H7 (cell line): ENCODE data around the gene GLRA2. TPM values are rescaled to one million over a fixed set of nuclear protein-coding genes. Genes with fewer than 3 reads are reported as not detected.
"Not testable (repeated sequence)": the region's sequence is repeated elsewhere in the genome, so short reads cannot be mapped to it uniquely, and the experiment has no call there.

ENCODE experiments used
- DNase-seq: peaks from one replicate; pipeline ENCODE4 v3.0.0; 2012
- H3K27me3 ChIP-seq: 2 replicates; pipeline ENCODE4 v1.6.0; 2011; ENCODE audit warnings: mild to moderate bottlenecking, low read length; ENCODE audit not compliant: control insufficient read depth, insufficient read depth
- H3K36me3 ChIP-seq: replicated peaks from 2 replicates; pipeline ENCODE4 v1.5.1; 2011; ENCODE audit warnings: low read length; ENCODE audit not compliant: control insufficient read depth, insufficient read depth
- H3K4me3 ChIP-seq: 2 replicates; pipeline ENCODE4 v1.5.1; 2011; ENCODE audit warnings: low read depth, mild to moderate bottlenecking, control low read depth, low read length, moderate library complexity; ENCODE audit not compliant: insufficient read depth
- total RNA-seq: library from RNA; depleted of rRNA; stranded (reverse); fragments of >200 nt; shearing (Covaris generic); gene quantifications from 2 replicates; pipeline ENCODE4 v1.2.3, GENCODE V29; 2014

GLRA2 gene
- total RNA-seq, 1 experiment from 2014 or later = not detected

DNA sequence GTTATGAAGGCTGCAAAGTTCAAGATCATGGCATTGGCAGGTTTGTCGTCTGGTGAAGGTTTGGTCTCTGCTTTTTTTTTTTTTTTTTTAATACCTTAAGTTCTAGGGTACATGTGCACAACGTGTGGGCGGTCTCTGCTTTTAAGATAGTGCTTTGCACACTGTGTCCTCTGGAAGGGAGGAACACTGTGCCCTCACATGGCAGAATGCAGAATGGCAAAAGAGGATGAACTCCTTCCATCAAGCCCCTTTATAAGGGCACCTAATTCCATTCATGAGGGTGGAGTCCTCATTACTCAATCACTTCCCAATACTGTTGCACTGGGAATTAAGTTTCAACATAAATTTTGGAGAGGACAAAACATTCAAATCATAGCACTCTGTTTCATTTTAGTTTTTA is 101.4 kb downstream of the GLRA2 start:
- H3K27me3 ChIP-seq = no peaks in the 10 kb centered on the region
- DNase-seq = no peak
- no peaks in the 10 kb centered on the region for H3K36me3 ChIP-seq
- H3K4me3 ChIP-seq = no peak overlapping the region

GRCh38 chrX:14641681-14642655 is 112.6 kb downstream of the GLRA2 start:
- Histone ChIP-seq H3K4me3 (no peak overlapping the region), H3K36me3 (no peaks in the 10 kb centered on the region), H3K27me3 (no peaks in the 10 kb centered on the region)
- no peak for DNase-seq

DNA sequence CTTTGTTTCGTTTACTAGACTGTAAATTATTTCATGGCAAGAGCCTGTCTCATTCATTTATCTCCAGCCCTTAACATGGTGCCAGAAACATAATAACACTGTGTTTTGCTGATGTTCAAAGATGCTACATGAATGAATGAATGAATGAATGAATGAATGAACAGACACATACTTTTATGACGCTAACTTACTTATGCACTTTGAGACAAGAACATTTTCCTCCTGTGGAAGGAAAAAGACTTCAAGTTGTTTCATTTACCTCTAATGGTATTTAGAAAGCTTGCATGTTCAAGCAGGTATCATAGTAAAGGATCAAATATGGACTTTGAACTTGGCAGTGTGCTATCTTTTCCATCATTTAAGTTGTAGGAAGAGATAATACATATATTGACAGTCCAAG is 131.6 kb downstream of the GLRA2 start:
- Histone ChIP-seq H3K36me3 (no peaks in the 10 kb centered on the region), H3K4me3 (no peak overlapping the region), H3K27me3 (no peaks in the 10 kb centered on the region)
- no peak for DNase-seq

DNA sequence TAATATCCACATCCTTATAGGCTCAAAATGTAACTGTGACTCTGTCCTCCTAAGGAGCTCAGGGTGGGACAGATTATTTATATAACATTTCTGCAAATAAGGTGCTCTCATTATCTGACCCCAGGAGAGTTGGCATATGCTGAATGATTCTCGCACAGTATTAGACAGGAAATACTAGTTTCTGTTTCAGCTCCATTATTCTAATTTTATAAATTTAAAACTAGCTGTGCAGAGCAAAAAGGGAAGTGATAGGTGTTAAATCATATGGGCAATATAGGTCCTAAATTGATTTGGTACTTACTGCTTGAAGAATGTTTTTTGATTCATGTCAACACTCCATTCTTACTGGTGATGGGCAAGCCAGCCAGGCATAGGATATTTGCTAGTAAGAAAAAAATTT is 141.5 kb downstream of the GLRA2 start:
- Histone ChIP-seq H3K27me3 (no peaks in the 10 kb centered on the region), H3K4me3 (no peak overlapping the region), H3K36me3 (no peaks in the 10 kb centered on the region)
- no peak for DNase-seq

- no peak for DNase-seq
- Histone ChIP-seq H3K4me3 (no peak overlapping the region), H3K27me3 (no peaks in the 10 kb centered on the region), H3K36me3 (no peaks in the 10 kb centered on the region)
These were observed 143.4 kb downstream of the GLRA2 start for GRCh38 chrX:14672611-14673172.

GRCh38 chrX:14673236-14673635 is 143.9 kb downstream of the GLRA2 start:
- no peak for DNase-seq
- Histone ChIP-seq H3K36me3 (no peaks in the 10 kb centered on the region), H3K27me3 (no peaks in the 10 kb centered on the region), H3K4me3 (no peak overlapping the region)

DNA sequence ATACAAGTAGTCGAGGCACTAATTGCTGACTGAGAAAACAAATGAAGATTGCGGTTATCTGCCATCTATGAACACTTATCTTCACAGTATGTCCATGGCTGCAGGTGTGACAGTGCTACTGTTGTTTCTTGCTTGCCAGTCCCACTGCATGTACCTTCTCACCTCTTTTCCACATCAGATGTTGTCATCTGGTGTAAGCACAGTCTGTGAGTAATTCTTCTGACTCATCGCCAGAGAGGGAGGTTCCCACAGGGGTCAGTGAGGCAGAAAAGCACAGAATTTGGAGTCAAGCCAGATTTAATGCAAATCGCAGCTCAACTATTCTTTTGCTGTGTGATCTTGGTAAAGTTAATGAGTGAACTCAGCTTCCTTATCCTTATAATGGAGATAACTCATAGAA is 144.4 kb downstream of the GLRA2 start:
- H3K36me3 ChIP-seq = no peaks in the 10 kb centered on the region
- no peak overlapping the region for H3K4me3 ChIP-seq
- DNase-seq = no peak
- no peaks in the 10 kb centered on the region for H3K27me3 ChIP-seq

DNA sequence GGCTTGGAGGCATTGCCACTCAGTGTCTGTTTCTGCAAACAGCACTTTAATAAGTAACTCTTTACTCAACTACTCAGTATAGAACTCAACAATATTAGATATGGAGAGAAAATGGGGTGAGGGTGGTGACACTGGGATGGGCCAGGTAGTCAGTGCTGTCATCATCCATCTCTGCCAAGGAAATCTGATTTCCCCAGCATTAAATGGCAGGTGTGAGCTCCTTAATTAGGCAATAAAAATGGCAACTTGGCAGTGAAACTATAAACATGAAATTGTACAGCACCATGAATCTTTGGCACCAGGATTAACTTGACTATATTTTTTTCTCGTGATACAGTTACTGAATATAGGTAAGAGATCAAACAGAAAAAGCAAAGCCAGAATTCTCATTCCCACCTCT is 146.2 kb downstream of the GLRA2 start:
- no peak for DNase-seq

GRCh38 chrX:14676431-14676830 is 147.1 kb downstream of the GLRA2 start:
- DNase-seq = no peak
- H3K36me3 ChIP-seq = no peaks in the 10 kb centered on the region
- no peaks in the 10 kb centered on the region for H3K27me3 ChIP-seq
- no peak overlapping the region for H3K4me3 ChIP-seq

More for the DNA sequence above, 146.2 kb downstream of the GLRA2 start:
- H3K27me3 ChIP-seq = no peaks in the 10 kb centered on the region
- no peaks in the 10 kb centered on the region for H3K36me3 ChIP-seq
- H3K4me3 ChIP-seq = no peak overlapping the region

DNA sequence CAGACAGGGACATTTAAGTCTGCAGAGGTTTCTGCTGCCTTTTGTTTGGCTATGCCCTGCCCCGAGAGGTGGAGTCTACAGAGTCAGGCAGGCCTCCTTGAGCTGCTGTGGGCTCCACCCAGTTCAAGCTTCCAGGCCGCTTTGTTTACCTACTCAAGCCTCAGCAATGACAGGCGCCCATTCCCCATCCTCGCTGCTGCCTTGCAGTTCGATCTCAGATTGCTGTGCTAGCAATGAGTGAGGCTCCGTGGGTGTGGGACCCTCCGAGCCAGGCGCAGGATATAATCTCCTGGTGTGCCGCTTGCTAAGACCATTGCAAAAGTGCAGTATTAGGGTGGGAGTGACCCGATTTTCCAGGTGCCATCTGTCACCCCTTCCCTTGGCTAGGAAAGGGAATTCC is 159.0 kb downstream of the GLRA2 start:
- H3K36me3 ChIP-seq, H3K27me3 ChIP-seq, H3K4me3 ChIP-seq, DNase-seq: not testable (repeated sequence)

DNA sequence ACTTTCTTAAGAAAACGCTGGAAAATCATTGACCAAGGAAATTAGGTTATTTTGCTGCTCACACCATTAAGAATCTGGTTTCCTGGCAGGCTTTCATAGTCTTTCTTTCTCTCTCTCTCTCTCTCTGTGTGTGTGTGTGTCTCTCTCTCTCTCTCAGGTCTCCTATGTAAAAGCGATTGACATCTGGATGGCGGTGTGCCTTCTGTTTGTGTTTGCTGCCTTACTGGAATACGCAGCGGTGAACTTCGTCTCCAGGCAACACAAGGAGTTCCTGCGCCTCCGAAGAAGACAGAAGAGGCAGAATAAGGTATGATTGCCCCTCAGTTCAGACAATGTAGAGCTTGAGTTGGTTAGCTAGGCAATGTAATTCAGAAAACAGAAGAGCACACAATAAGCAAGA is 161.2 kb downstream of the GLRA2 start:
- DNase-seq = no peak
- Histone ChIP-seq H3K4me3 (no peak overlapping the region), H3K27me3 (no peaks in the 10 kb centered on the region), H3K36me3 (no peaks in the 10 kb centered on the region)

DNA sequence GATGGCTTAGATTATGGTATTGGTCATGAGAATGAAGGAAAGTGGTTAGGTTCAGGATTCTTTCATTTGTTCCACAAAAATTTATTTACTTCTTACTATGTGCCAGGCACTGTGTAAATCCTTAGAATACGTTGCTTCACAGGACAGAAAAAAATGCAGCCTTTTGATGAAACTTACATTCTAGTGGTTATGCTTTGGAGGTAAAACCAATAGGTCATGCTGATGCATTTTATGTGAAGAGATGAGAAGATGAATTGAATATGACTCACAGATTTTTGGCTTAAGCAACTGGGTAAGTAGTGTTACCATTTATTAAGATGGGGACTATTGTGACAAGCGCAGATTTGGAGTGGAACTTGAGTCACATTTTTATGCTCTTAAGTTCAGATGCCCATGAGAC is 165.3 kb downstream of the GLRA2 start:
- DNase-seq = no peak
- Histone ChIP-seq H3K27me3 (no peaks in the 10 kb centered on the region), H3K4me3 (no peak overlapping the region), H3K36me3 (no peaks in the 10 kb centered on the region)

DNA sequence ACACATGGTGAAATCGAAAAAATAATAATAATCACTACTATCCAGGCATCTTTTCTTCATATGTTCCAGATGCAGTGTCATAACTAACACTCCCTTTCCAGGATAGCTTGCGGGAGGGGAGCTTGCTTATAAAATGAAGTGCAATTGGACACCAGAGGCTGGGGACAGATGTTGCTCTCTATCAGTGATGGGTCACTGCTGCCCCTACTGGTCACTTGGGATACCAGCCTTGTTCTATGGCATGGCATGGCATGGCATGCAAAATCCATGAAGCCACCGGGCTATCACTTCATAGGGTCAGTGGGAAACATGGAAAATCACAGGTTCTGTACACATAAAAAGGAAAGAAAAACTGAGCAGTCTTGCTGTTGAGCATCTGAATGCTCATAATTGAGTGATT is 168.1 kb downstream of the GLRA2 start:
- peak; percentile 57 for DNase-seq

GRCh38 chrX:14698790-14699189 is 169.5 kb downstream of the GLRA2 start:
- no peaks in the 10 kb centered on the region for H3K27me3 ChIP-seq
- no peaks in the 10 kb centered on the region for H3K36me3 ChIP-seq
- H3K4me3 ChIP-seq = no peak overlapping the region
- DNase-seq = no peak

More for the DNA sequence above, 168.1 kb downstream of the GLRA2 start:
- H3K36me3 ChIP-seq = no peaks in the 10 kb centered on the region
- H3K27me3 ChIP-seq = no peaks in the 10 kb centered on the region
- no peak overlapping the region for H3K4me3 ChIP-seq

DNA sequence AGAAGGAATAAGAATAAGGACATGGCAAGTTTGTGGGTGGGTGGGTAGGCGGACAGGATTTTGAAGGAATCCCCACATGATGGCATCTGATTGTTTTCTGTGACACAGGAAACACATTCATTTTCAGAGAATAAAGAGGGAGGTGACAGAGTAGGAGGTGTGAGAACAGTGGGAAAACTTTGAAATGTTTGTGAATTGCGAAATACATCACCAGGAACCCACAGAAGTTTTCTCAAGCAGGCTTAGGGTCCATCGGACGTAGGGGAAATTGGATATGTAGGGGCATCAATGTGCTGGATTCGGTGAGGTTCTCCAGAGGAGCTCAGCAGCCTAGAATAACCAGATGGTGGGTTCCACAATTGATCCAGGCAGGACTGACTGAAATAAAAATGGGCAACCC is 171.6 kb downstream of the GLRA2 start:
- Histone ChIP-seq H3K36me3 (no peaks in the 10 kb centered on the region), H3K4me3 (no peak overlapping the region), H3K27me3 (no peaks in the 10 kb centered on the region)
- DNase-seq = no peak
